B cell (primary cell): ENCODE measurements around the gene CAVIN2.

Source experiments
- EZH2 ChIP-seq: IDR thresholded peaks from 2 replicates; pipeline ENCODE4 v1.6.1; 2012; ENCODE audit warnings: borderline replicate concordance, low read depth, mild to moderate bottlenecking, moderate library complexity, low read length; ENCODE audit not compliant: insufficient read depth, poor library complexity, severe bottlenecking
- TF ChIP-seq, protein P1 (sequence below): fragments of 200-600 bp; IDR thresholded peaks from one replicate; pipeline ENCODE4 v1.8.0; 2022; ENCODE audit warnings: antibody characterized with exemption, mild to moderate bottlenecking

DNA sequence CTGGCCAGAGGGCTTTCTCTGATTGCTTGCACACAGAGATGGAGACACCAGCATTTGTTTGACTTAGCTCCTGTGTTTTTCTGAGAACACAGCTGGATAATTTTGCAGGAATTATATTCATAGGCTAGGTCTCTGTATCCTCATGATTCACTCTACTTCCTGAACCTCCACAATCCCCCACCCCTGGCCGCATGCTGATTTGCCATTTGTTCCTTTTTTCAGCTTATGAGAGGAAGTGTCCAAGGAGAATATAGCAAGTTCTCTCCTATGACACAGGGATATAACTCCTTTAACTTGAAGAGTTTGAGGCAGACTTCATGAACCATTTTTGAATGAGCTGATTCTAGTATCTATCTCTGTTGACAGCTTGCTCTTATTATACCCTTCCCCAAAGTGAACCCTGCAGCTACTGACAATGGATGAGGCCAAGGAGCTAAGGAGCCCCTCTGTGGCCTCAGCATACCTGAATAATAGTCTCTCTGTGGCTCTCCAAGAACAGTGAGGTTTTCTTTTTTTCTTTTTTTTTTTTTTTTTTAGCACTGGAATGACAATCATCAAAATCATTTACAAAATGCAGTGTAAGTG is 15.4 kb downstream of the CAVIN2 start:
- TF ChIP-seq, protein P1, sequence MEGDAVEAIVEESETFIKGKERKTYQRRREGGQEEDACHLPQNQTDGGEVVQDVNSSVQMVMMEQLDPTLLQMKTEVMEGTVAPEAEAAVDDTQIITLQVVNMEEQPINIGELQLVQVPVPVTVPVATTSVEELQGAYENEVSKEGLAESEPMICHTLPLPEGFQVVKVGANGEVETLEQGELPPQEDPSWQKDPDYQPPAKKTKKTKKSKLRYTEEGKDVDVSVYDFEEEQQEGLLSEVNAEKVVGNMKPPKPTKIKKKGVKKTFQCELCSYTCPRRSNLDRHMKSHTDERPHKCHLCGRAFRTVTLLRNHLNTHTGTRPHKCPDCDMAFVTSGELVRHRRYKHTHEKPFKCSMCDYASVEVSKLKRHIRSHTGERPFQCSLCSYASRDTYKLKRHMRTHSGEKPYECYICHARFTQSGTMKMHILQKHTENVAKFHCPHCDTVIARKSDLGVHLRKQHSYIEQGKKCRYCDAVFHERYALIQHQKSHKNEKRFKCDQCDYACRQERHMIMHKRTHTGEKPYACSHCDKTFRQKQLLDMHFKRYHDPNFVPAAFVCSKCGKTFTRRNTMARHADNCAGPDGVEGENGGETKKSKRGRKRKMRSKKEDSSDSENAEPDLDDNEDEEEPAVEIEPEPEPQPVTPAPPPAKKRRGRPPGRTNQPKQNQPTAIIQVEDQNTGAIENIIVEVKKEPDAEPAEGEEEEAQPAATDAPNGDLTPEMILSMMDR = no peak
- no peak for TF ChIP-seq EZH2
